Right lobe of liver (tissue), 6 donors: ENCODE data around the gene SH2D4B. TPM values are rescaled to one million over a fixed set of nuclear protein-coding genes. Genes with fewer than 3 reads are reported as not detected.

Experiments used
- ATAC-seq, 4 donors: fragments of 200-7000 bp; cut with Tn5 transposase; one replicate each; pipeline ENCODE4 v1.9.1; 2020; ENCODE audit warnings: mild to moderate bottlenecking in 4 of 4, moderate library complexity in 4 of 4
- DNase-seq, 3 donors: peaks; one replicate each; pipeline ENCODE4 v3.0.0-alpha.2; 2020
- H3K27ac ChIP-seq, 3 donors: fragments of 200-600 bp; one replicate each; pipeline ENCODE4 v1.8.0; 2022
- H3K27me3 ChIP-seq, 2 donors: fragments of 200-600 bp; one replicate each; pipeline ENCODE4 v1.8.0; 2022
- H3K36me3 ChIP-seq, 4 donors: fragments of 200-600 bp; sonication (generic) in 1 of 4; one replicate each; pipeline versions ENCODE4 v1.5.1 to v1.8.0; 2017 to 2022; ENCODE audit warnings: control low read depth in 1 of 4
- H3K4me1 ChIP-seq, 4 donors: fragments of 200-600 bp; sonication (generic) in 1 of 4; one replicate each; pipeline versions ENCODE4 v1.5.1 to v1.8.0; 2017 to 2022; ENCODE audit warnings: control low read depth in 1 of 4
- H3K4me3 ChIP-seq, 3 donors: fragments of 200-600 bp; one replicate each; pipeline ENCODE4 v1.8.0; 2022
- H3K9me3 ChIP-seq, 4 donors: fragments of 200-600 bp; sonication (generic) in 1 of 4; one replicate each; pipeline versions ENCODE4 v1.5.1 to v1.8.0; 2017 to 2022; ENCODE audit warnings: control low read depth in 1 of 4
- CTCF ChIP-seq, 4 donors: fragments of 200-600 bp in 3 of 4; fragments of 450-650 bp in 1 of 4; IDR thresholded peaks; one replicate each; pipeline versions ENCODE4 v1.5.1 to v1.8.0; 2016 to 2022; ENCODE audit warnings: antibody characterized with exemption in 4 of 4, mild to moderate bottlenecking in 2 of 4
- POLR2A ChIP-seq: fragments of 450-650 bp; IDR thresholded peaks from one replicate; pipeline ENCODE4 v1.6.1; 2017; ENCODE audit warnings: antibody characterized with exemption, mild to moderate bottlenecking
- WGBS: methylation state at CpG from one replicate; pipeline ENCODE4 v1.1.6; 2018; ENCODE audit warnings: low coverage, low lambda C conversion rate; ENCODE audit not compliant: insufficient coverage; ENCODE audit errors: missing lambda C conversion rate; 5-methylcytosine and 5-hydroxymethylcytosine counted together
- intact Hi-C, 2 donors: fragments of 100-400 bp; cut with DNase I; formaldehyde crosslinking; loops; one replicate each; pipeline versions ENCODE4 v1.11.2 to v1.14.1; 2022
- total RNA-seq, 6 experiments: library from RNA; depleted of rRNA in 2 of 6; stranded (reverse); fragments of >200 nt in 2 of 6; fragmentation: NEBNext Ultra II Directional in 3 of 6; extraction: Animal tissue kit (Norgen Biotek cat#: 25700) in 3 of 6; gene quantifications; one replicate each; pipeline versions ENCODE4 v1.1.0 to v1.2.4, GENCODE V29; 2016 to 2023
- donor health status: DM: no; HTN: yes; CAD: no.
- donor health status: DM: no; HTN: no; CAD: no.
- donor health status: DM: no; HTN: no; CAD: no.
- donor health status: DM: no; HTN: yes; CAD: no.
- donor health status: DM: no; HTN: yes; CAD: no.

Gene SH2D4B
- total RNA-seq, 6 experiments from 2014 or later, result not detected

- 6% methylated on average over 19 of the region's 19 CpGs for WGBS
- intact Hi-C loops, result no loop called here
- peaks cover 0 to 5% (median 2%) of the 10 kb centered on the region in 4 donors for H3K4me1 ChIP-seq
These were observed 124.9 kb downstream of the SH2D4B start for GRCh38 chr10:80662429-80663261.

GRCh38 chr10:80664071-80664680 is 126.5 kb downstream of the SH2D4B start:
- no peak overlapping the region for H3K27ac ChIP-seq
- no peaks in the 10 kb centered on the region for H3K27me3 ChIP-seq
- H3K9me3 ChIP-seq, result no peaks in the 10 kb centered on the region
- H3K4me3 ChIP-seq, result no peak overlapping the region
- intact Hi-C loops, result no loop called here
- 9% methylated on average over 10 of the region's 10 CpGs for WGBS
- TF ChIP-seq CTCF (IDR thresholded peaks at IDR 0.05) (peak; percentile 70 to 91 (median 88)), POLR2A (no peak)
- peaks cover 0 to 5% (median 2%) of the 10 kb centered on the region in 4 donors for H3K4me1 ChIP-seq
- no peaks in the 10 kb centered on the region for H3K36me3 ChIP-seq
- DNase-seq (peak; percentile 80 to 81 (median 80)), ATAC-seq (peak; percentile 79 to 88 (median 88))

More at GRCh38 chr10:80662429-80663261, 124.9 kb downstream of the SH2D4B start:
- no peaks in the 10 kb centered on the region for H3K9me3 ChIP-seq
- no peak for TF ChIP-seq POLR2A
- TF ChIP-seq CTCF (IDR thresholded peaks at IDR 0.05), result peak; percentile 63 to 93 (median 88)
- ATAC-seq (peak; percentile 88 to 93 (median 90)), DNase-seq (peak; percentile 76 to 80 (median 80))
- no peaks in the 10 kb centered on the region for H3K36me3 ChIP-seq
- peak overlapping the region; percentile 8 to 44 (median 9) for H3K4me3 ChIP-seq
- peak overlapping the region in 1 of 3 donors; percentile 32 for H3K27ac ChIP-seq
- H3K27me3 ChIP-seq, result no peaks in the 10 kb centered on the region

- no CpG with 5 or more reads among the region's 2 CpGs for WGBS
- intact Hi-C loops, result no loop called here
These were observed 131.8 kb downstream of the SH2D4B start for GRCh38 chr10:80669485-80669884.

GRCh38 chr10:80670774-80671173 is 133.1 kb downstream of the SH2D4B start:
- H3K27me3 ChIP-seq, result no peaks in the 10 kb centered on the region
- TF ChIP-seq POLR2A (no peak), CTCF (IDR thresholded peaks at IDR 0.05) (no peak)
- H3K4me3 ChIP-seq, result no peak overlapping the region
- no peaks in the 10 kb centered on the region for H3K9me3 ChIP-seq
- H3K4me1 ChIP-seq, result no peaks in the 10 kb centered on the region
- no peak overlapping the region for H3K27ac ChIP-seq
- intact Hi-C loops, result no loop called here
- whole genome bisulfite sequencing, result 88% methylated on average over 1 of the region's 6 CpGs
- no peaks in the 10 kb centered on the region for H3K36me3 ChIP-seq
- ATAC-seq (no peak), DNase-seq (no peak)

More at GRCh38 chr10:80669485-80669884, 131.8 kb downstream of the SH2D4B start:
- Histone ChIP-seq H3K27ac (no peak overlapping the region), H3K27me3 (no peaks in the 10 kb centered on the region), H3K9me3 (no peaks in the 10 kb centered on the region), H3K4me1 (no peaks in the 10 kb centered on the region), H3K36me3 (no peaks in the 10 kb centered on the region), H3K4me3 (no peak overlapping the region)
- no peak for TF ChIP-seq CTCF (IDR thresholded peaks at IDR 0.05)
- TF ChIP-seq POLR2A, result no peak
- DNase-seq, result no peak
- no peak for ATAC-seq
